Uterus (tissue), 2 donors: ENCODE data around the gene MTMR11.

ENCODE experiments used
- POLR2A ChIP-seq, 2 donors: fragments of 450-650 bp; IDR thresholded peaks; one replicate each; pipeline ENCODE4 v1.6.1; 2016; ENCODE audit warnings: antibody characterized with exemption in 2 of 2, mild to moderate bottlenecking in 1 of 2, moderate library complexity in 1 of 2
- TF ChIP-seq, protein P1 (sequence below), 4 experiments: fragments of 200-600 bp in 2 of 4; fragments of 450-650 bp in 2 of 4; sonication (generic) in 2 of 4; IDR thresholded peaks; one replicate each; pipeline ENCODE4 v1.5.1; 2016 to 2019; ENCODE audit warnings: antibody characterized with exemption in 4 of 4, mild to moderate bottlenecking in 2 of 4, moderate library complexity in 1 of 4

DNA sequence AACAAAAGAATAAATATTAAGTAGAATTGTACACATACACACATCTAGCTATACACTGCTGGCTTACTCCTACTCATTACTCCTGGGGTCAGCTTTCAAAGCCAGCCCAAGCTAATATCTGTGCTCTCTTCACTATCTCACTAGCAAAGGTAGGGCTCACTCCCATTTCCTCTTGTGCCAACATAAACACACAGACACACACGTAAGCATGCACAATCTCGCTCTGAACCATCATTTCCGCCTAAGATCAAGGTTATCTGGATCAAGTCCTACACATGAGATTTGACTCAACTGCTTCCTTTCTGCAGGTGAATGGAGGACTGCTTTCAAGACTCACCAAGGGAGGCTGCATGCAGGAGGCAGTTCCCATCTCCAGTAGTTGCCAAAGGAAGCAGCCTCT, 28.8 kb upstream of the MTMR11 start:
- TF ChIP-seq, protein P1, sequence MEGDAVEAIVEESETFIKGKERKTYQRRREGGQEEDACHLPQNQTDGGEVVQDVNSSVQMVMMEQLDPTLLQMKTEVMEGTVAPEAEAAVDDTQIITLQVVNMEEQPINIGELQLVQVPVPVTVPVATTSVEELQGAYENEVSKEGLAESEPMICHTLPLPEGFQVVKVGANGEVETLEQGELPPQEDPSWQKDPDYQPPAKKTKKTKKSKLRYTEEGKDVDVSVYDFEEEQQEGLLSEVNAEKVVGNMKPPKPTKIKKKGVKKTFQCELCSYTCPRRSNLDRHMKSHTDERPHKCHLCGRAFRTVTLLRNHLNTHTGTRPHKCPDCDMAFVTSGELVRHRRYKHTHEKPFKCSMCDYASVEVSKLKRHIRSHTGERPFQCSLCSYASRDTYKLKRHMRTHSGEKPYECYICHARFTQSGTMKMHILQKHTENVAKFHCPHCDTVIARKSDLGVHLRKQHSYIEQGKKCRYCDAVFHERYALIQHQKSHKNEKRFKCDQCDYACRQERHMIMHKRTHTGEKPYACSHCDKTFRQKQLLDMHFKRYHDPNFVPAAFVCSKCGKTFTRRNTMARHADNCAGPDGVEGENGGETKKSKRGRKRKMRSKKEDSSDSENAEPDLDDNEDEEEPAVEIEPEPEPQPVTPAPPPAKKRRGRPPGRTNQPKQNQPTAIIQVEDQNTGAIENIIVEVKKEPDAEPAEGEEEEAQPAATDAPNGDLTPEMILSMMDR (IDR thresholded peaks at IDR 0.05), result no peak
- no peak for TF ChIP-seq POLR2A (IDR thresholded peaks at IDR 0.05)
